Neuron (in vitro differentiated cells): ENCODE data around the gene SPRN.

Experiments
- H2AFZ ChIP-seq: one replicate; pipeline ENCODE4 v1.6.1; 2013; ENCODE audit warnings: low read depth, mild to moderate bottlenecking, inconsistent platforms, low read length, moderate library complexity
- H3K27me3 ChIP-seq: one replicate; pipeline ENCODE4 v1.6.1; 2013; ENCODE audit warnings: low read length; ENCODE audit not compliant: insufficient read depth
- H3K36me3 ChIP-seq: one replicate; pipeline ENCODE4 v1.6.1; 2013; ENCODE audit warnings: low read length; ENCODE audit not compliant: insufficient read depth
- H3K4me1 ChIP-seq: one replicate; pipeline ENCODE4 v1.6.1; 2013; ENCODE audit warnings: low read length; ENCODE audit not compliant: insufficient read depth
- H3K4me3 ChIP-seq: 2 replicates; pipeline ENCODE4 v1.5.1; 2013; ENCODE audit warnings: mild to moderate bottlenecking, low read length, moderate library complexity
- H3K9me3 ChIP-seq: one replicate; pipeline ENCODE4 v1.6.1; 2013; ENCODE audit warnings: low read length

The SPRN gene

DNA sequence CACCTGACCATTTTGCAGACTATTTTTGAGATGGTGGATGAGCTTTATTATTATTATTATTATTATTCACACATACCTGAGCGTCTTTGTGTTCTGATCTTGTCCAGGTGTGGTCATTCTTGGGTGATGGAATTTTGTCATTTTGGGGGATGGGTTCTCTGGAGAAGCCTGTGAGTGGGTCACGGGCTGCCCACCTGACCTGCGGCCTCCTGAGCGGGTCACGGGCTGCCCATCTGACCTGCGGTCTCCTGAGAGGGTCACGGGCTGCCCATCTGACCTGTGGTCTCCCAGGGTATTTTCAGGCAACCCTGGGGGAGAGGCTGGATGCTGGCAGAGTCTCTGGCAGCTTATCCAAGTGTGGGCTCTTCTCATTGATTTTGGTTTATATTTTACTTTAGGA lies 36.6 kb upstream of the SPRN start:
- Histone ChIP-seq H3K9me3 (peaks cover 2% of the 10 kb centered on the region), H3K4me3 (no peak overlapping the region), H2AFZ (no peak overlapping the region)

DNA sequence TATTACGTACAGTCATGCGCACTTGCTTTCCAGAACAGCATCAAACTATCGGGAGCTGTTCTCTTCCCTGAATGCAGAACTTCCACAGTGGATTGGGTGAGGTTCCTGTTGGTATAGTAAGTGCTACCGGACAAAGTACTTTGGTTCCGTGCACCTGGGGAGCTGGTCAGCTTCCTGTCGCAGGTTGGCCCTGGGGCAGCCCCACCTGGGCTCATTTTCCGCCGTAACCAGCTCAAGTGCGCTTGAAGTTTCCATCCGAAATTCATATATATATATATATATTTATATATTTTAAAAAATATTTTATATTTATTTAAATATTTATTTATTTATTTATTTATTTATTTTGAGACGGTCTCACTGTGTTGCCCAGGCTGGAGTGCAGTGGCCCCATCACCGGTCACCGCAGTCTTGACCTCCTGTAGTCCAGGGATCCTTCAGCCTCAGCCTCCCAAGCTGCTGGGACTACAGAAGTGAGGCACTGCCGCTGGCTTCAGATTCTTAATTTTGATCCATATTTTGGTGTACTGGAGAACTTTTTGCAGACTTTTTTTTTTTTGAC lies 35.9 kb upstream of the SPRN start:
- H3K4me3 ChIP-seq: no peak overlapping the region
- peaks cover 2% of the 10 kb centered on the region for H3K9me3 ChIP-seq
- no peaks in the 10 kb centered on the region for H3K4me1 ChIP-seq
- no peaks in the 10 kb centered on the region for H3K36me3 ChIP-seq
- no peak overlapping the region for H2AFZ ChIP-seq
- no peaks in the 10 kb centered on the region for H3K27me3 ChIP-seq

More for the DNA sequence above, 36.6 kb upstream of the SPRN start:
- no peaks in the 10 kb centered on the region for H3K36me3 ChIP-seq
- H3K27me3 ChIP-seq: no peaks in the 10 kb centered on the region
- no peaks in the 10 kb centered on the region for H3K4me1 ChIP-seq

DNA sequence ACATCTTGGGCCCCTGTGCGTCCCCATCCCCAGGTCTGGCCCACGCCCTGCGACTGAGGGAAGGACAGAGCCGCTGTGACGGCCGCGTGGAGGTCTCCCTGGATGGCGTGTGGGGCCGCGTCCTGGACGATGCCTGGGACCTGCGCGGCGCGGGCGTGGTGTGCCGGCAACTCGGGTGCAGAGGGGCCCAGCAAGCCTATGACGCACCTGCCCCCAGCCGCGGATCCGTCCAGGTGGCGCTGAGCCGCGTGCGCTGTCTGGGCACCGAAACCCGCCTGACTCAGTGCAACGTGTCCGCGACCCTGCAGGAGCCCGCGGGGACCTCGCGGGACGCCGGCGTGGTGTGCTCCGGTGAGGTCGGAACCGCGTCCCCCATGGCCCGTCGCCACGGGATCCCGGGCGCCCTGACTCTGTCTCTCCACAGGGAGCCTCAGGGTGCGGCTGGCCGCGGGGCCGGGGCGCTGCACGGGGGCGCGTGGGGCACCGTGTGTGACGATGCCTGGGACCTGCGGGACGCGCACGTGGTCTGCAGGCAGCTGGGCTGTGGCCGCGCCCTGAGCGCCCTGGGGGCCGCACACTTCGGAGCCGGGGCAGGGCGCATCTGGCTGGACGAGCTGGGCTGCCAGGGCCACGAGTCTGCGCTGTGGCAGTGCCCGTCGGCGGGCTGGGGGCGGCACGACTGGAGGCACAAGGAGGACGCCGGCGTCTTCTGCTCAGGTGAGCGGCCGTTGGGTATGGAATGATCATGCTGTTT lies 35.2 kb upstream of the SPRN start:
- Histone ChIP-seq H3K4me3 (no peak overlapping the region), H2AFZ (no peak overlapping the region), H3K9me3 (peaks cover 2% of the 10 kb centered on the region), H3K36me3 (no peaks in the 10 kb centered on the region), H3K27me3 (no peaks in the 10 kb centered on the region), H3K4me1 (no peaks in the 10 kb centered on the region)

DNA sequence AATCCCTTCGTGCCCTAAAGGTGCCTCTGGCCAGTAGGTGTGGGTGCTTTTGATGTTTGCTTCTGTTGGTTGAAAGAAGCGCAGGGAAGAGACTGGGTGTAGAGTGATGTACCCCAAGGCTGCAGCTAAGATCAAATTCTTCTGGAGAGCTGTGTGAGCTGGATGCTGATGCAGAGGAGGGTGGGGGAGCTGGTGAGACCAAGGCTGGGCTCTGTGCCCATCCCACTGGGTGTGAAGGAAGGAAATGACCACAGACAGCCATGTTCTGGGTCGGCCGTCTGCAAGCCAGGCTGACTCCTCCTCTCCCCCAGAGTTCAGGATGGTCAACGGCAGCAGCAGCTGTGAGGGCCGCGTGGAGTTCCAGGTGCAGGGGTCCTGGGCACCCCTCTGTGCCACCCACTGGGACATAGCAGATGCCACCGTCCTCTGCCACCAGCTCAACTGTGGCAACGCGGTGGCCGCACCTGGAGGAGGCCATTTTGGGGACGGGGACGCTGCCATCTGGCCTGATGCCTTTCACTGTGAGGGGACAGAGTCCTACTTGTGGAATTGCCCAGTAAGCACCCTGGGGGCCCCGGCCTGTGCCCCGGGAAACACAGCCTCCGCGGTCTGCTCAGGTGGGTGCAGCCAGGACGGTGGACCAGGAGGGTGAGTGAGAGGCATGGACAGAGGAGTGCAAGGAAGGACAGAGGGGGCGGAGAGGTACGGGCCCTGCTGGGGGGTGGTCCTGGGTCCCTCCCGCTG lies 34.5 kb upstream of the SPRN start:
- no peaks in the 10 kb centered on the region for H3K27me3 ChIP-seq
- peaks cover 2% of the 10 kb centered on the region for H3K9me3 ChIP-seq
- no peaks in the 10 kb centered on the region for H3K36me3 ChIP-seq
- no peak overlapping the region for H2AFZ ChIP-seq
- no peak overlapping the region for H3K4me3 ChIP-seq
- no peaks in the 10 kb centered on the region for H3K4me1 ChIP-seq

DNA sequence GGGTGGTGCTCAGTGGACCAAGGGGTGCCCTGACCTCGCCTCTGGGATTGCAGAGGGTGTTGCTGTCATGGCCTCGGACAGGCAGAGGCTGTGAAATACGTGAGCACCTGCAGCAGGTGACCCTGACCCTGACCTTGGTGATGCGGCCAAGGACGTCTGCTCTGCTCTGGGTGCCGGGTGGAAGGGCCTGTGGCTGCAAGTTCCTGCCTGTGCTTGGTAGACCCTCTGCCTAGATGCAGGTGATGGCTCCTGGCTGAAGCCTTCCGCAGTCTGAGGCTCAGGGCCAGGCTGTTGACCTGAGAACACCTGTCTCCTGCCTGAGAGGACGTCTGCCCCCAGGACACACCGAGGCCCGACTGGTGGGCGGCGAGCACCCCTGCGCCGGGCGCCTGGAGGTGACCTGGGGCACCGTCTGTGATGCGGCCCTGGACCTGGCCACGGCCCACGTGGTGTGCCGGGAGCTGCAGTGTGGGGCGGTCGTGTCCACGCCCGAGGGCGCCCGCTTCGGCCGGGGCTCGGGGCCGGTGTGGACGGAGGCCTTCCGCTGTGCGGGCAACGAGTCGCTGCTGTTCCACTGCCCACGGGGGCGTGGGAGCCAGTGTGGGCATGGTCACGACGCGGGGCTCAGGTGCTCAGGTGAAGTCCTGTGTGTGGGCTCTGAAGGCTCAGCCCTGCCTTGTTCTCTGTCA lies 33.7 kb upstream of the SPRN start:
- Histone ChIP-seq H3K27me3 (no peaks in the 10 kb centered on the region), H3K4me3 (no peak overlapping the region), H3K36me3 (no peaks in the 10 kb centered on the region), H3K9me3 (peaks cover 2% of the 10 kb centered on the region), H3K4me1 (no peaks in the 10 kb centered on the region), H2AFZ (no peak overlapping the region)

DNA sequence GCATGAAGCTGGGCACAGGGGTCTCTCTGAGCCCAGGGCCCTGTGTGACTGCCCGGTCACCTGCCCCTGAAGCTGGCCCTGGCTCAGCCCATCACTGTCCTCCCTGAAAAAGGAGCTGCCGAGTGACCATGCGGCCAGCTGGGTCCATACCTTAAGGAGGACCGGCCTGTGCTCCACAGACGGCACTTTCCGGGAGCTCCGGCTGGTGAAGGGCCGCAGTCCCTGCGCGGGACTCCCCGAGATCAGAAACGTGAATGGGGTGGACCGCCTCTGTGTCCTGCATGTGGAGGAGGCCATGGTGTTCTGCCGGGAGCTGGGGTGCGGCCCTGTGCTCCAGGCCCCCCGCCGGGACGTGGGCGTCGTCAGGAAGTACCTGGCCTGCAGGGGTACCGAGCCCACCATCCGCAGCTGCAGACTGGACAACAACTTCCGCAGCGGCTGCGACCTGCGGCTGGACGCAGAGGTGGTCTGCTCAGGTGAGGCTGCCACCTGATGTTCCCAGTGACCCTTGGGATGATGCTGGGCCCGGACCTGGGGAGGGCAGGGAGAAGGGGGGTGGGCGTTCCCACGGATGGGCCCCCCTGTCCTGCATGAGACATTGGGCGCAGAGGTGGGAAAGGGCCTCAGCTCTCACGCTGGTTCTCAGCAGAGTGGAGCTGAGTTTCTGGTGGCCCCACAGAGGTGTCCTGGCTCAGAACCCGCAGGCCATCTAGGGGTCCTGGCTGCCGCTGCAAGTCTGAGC lies 32.8 kb upstream of the SPRN start:
- H3K36me3 ChIP-seq: no peaks in the 10 kb centered on the region
- no peaks in the 10 kb centered on the region for H3K9me3 ChIP-seq
- H2AFZ ChIP-seq: no peak overlapping the region
- no peak overlapping the region for H3K4me3 ChIP-seq
- no peaks in the 10 kb centered on the region for H3K27me3 ChIP-seq
- no peaks in the 10 kb centered on the region for H3K4me1 ChIP-seq

DNA sequence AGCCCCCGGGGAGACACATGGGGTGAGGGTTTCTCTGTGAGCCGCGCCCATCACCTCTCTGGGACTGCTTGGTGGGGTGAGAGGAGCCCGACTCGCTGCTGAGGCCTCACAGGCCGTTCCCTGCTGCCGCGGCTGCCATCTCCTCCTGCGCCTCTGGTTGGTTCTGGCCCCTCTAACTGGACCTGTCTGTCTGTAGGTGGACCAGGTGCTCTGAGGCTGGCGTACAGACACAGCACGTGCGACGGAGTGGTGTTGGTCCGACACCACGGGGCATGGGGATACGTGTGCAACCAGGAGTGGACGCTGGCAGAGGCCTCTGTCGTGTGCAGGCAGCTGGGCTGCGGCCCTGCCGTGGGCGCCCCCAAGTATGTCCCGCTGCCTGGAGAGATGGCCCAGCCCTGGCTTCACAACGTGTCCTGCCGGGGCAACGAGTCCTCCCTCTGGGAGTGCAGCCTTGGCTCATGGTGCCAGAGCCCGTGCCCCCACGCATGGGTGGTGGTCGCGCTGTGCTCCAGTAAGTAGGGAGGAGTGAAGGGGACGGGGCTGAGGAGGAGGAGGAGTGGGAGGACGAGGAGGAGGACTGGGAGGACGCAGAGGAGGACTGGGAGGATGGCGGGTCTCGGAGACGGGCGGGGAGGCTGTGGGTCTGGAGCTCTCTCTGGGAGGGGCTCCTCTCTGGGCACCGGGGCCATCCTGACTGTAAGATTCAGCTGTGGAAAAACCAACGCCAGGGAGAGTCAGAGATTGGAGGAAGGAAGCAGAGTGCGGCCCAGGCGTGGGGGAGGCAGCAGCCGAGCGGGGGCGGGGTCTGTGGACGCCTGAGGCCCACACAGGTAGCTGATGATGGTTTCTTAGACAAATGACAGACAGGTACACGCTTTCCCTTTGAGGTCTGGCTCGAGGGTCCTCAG lies 31.9 kb upstream of the SPRN start:
- H3K4me3 ChIP-seq: no peak overlapping the region
- no peaks in the 10 kb centered on the region for H3K9me3 ChIP-seq
- no peak overlapping the region for H2AFZ ChIP-seq
- no peaks in the 10 kb centered on the region for H3K36me3 ChIP-seq
- no peaks in the 10 kb centered on the region for H3K4me1 ChIP-seq
- H3K27me3 ChIP-seq: no peaks in the 10 kb centered on the region

DNA sequence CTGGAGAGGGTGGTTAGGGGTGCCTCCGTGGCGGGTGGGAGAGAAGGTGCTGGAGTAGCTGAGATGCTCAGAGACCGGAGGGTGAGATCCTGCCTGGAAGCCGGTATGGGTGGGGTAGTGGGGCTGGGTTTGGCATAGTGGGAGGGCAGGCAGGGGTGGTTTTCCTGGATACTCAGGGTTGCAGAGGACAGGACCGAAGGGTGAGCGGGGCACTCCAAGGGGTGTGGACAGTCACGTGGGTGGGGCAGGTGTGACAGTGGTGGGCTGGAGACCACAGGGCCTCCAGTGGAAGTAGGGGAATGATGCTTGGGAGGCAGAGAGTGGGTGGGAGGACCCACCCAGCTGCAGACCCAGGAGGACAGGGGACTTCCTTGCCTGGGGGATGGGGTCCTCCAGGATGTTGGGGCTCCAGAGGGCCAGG lies 31.2 kb upstream of the SPRN start:
- Histone ChIP-seq H3K36me3 (no peaks in the 10 kb centered on the region), H3K4me1 (no peaks in the 10 kb centered on the region), H3K27me3 (no peaks in the 10 kb centered on the region), H3K9me3 (no peaks in the 10 kb centered on the region), H3K4me3 (no peak overlapping the region), H2AFZ (no peak overlapping the region)

DNA sequence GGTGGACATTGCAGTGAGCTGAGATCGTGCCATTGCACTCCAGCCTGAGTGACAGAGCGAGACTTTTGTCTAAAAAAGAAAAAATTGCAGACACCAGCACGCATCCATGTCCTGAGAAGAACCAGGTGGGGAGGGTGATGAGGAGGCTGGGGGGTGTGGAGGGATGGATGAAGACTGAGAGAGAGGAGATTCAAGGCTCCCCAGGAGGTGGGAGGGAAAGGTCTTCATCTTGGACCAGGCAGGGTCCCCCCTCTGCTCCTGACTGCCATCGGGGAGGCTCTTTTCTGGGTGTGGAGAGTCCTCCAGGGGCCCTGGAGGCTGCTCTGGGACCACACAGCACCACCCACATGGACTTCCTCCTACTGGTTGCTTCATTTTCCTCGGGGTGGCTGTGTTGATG lies 30.8 kb upstream of the SPRN start:
- H3K4me1 ChIP-seq: no peaks in the 10 kb centered on the region
- no peak overlapping the region for H3K4me3 ChIP-seq
- H3K9me3 ChIP-seq: no peaks in the 10 kb centered on the region
- no peaks in the 10 kb centered on the region for H3K36me3 ChIP-seq
- H2AFZ ChIP-seq: no peak overlapping the region
- H3K27me3 ChIP-seq: no peaks in the 10 kb centered on the region

DNA sequence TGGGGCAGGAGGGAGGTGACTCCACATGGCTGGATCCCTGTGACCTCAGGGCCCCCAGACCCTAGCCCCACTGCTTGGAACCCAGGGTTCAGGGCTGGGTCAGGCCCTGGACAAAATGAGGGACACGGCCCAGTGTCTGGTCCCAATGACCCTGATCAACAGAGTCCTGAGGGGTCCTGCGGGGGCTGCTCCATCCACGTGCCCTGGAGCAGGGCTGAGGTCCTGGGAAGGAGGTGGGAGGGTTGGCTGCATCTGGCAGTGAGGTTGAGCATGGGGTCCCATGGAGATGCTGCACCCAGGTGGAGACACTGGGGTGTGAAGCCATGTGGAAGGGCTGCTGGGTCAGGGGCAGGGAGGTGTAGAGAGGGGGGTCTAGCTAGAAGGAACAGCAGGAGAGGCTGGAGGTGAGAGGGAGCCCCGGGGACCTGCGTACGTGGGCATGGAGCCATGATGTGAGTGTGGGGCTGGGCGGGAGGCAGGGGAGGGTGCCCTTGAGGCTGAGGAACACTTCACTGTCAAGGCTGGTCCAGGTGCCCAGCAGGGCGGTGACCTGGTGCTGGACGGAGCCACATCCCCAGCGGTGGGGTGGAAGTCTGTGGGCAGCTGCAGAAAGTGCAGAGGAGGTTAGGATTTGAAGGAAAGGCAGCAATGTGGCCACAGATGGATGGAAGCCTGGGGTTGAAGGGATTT lies 29.9 kb upstream of the SPRN start:
- Histone ChIP-seq H3K9me3 (no peaks in the 10 kb centered on the region), H3K36me3 (no peaks in the 10 kb centered on the region), H2AFZ (no peak overlapping the region)

DNA sequence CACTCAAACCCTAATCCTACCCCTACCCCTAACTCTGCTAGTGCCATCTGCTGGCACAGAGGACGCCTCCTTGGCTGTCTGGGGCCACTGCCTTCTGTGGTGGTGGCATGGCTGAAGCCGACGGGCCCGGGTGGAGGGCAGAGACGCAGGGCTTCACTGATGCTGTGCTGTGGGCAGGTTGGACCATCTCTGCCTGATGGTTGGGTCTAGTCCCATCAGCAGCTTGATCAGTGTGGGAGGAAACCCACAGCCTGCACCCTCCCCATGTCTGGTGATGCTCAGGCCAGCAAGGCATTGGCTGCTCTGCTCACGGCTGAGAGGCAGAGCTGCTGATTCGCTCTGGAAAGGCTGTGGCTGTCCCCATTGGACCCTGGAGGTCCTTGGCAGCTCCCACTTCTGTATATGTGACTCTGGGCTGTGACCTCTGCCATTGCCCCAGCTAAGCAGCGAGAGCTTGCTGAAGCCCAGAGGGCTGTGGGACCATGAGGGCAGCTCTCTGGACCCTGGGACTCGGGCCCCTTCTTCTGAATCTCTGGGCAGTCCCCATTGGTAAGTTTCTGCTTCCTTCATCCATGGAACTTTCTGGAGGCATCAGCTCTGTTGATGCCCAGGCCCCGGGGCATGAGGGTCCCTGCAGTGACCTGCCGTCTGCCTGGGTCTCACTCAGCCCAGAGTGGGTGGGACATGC lies 29.2 kb upstream of the SPRN start, which contains the start of gene SCART1:
Gene SCART1 (plus strand): TSS at position 430 of the 688 bp plus-strand sequence. CDS start 53 bp downstream, at position 483.
- no peaks in the 10 kb centered on the region for H3K4me1 ChIP-seq
- no peak within 1 kb of the TSS for H3K4me3 ChIP-seq
- no peak within 1 kb of the TSS for H2AFZ ChIP-seq
- no peaks in the 10 kb centered on the region for H3K36me3 ChIP-seq
- no peaks in the 10 kb centered on the region for H3K9me3 ChIP-seq
- no peaks in the 10 kb centered on the region for H3K27me3 ChIP-seq

More for the DNA sequence above, 29.9 kb upstream of the SPRN start:
- Histone ChIP-seq H3K4me1 (no peaks in the 10 kb centered on the region), H3K27me3 (no peaks in the 10 kb centered on the region), H3K4me3 (no peak overlapping the region)
